GM19372 (cell line): Measurements from ENCODE around the gene MAGED2.
"Not testable (repeated sequence)": the region's sequence is repeated elsewhere in the genome, so short reads cannot be mapped to it uniquely, and the experiment has no call there.

ENCODE experiments used
- ATAC-seq: cut with Tn5 transposase; IDR thresholded peaks from one replicate; pipeline ENCODE4 v1.9.1; 2021; ENCODE audit warnings: mild to moderate bottlenecking, low read depth, moderate library complexity; ENCODE audit not compliant: unreplicated experiment

Gene MAGED2, protein sequence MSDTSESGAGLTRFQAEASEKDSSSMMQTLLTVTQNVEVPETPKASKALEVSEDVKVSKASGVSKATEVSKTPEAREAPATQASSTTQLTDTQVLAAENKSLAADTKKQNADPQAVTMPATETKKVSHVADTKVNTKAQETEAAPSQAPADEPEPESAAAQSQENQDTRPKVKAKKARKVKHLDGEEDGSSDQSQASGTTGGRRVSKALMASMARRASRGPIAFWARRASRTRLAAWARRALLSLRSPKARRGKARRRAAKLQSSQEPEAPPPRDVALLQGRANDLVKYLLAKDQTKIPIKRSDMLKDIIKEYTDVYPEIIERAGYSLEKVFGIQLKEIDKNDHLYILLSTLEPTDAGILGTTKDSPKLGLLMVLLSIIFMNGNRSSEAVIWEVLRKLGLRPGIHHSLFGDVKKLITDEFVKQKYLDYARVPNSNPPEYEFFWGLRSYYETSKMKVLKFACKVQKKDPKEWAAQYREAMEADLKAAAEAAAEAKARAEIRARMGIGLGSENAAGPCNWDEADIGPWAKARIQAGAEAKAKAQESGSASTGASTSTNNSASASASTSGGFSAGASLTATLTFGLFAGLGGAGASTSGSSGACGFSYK

DNA sequence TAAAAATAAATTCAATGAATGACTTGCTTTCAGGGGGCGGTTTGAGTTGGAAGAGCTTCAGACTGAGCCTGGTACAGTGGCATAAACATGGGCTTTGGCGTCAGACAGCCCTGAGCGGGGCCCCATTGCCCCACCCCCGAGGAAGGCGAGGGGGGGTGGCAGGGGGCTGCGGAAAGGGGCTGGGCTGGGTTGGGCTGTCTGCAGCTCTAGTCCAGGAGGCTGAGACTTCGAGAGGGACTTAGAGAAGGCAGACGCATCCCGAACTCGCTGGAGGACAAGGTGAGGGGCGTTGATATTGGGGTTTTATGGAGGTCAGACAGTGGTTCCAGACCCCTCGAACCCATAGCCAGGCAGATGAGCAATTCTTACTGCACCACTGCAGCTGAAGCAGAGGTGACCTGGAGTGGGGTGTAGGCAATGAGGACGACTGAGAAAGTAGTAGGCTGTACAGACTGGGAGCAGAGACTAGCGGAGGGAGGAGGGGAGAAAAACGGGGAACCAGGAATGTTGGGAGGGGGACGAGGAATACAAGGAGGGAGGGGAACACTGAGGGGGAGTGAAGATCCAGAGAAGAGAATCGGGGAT is at the start of gene MAGED2:
Gene MAGED2, plus strand, starts transcription at position 222 of the 585 bp plus-strand sequence. CDS start 1,587 bp downstream, outside the sequence.
- no peak for ATAC-seq

DNA sequence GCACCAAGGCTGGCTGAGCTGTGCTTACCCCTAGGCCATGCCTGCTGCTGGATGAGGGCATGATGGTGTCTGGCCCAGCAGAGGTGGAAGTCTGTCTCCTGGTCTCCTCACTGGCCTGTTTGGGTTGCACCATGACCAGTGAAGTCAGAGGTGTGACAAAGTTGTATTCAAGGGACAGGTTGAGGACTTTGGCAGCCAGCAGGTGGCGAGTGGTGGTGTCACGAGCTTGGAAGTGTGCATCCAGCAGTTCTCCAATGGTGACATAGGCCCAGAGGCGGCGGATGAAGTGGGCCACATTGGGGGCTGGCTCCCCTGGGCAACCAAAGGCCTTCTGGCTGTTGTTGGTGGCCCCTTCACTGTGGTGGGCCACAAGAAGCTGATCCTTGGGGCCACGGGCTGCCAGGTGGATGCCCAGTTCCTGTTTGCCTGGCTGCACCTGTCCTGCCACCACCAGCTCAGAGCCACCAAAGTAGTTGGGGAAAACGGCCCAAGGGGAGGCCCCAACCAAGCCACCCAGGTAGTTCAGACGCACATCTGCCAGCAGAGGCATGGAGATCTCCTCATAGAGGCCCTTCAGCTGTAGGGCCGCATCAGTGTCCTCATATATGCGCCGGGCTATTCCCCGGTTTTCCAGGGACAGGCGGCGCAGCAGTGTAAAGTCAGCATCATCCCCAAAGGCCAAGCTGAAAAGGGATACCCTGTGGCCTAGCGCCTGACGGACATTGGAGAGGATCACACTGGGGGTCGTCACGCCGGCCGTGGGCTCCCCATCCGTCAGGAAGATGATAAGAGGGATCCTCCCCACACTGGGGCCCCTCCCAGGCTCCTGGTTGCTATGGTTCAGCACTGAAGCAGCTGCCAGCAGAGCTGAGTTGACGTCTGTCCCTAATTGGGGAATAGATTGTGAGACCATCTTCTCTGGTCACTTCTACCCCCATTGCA is 49.2 kb upstream of the MAGED2 start:
- no peak for ATAC-seq

DNA sequence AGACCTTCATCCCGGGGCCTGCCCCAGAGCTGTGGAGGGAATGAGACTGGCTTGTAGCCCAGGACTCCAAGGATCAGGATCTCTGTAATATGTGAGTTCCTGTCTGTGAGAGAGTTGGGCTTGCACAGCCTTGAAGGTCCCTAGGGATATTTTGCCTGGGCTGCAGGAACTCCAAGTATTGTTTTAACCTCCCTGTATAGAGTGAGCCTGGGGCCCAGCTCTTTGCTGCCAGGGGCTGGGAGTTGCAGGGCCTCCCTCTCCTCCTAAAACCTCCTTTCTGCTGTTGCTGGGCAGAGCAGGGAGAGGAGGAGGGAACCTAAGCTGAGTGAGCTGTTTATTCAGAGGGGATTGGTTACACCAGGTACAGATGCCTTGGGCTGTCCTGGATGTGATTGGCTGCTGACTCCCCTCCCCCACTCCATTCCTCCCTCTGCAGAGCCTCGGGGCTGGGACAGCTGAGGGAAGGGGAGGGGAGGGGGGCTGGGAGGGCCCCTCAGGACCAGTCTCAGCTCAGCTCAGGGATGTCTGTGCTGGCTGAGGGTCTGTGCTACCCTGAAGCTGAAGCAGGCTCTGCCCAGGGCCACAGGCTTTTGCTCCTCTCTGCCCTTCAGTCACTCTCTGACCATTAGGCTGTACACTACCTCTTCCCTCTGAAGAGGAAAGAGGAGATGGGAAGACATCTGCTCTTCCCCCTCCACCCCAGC is 33.0 kb upstream of the MAGED2 start:
- not testable (repeated sequence) for ATAC-seq

DNA sequence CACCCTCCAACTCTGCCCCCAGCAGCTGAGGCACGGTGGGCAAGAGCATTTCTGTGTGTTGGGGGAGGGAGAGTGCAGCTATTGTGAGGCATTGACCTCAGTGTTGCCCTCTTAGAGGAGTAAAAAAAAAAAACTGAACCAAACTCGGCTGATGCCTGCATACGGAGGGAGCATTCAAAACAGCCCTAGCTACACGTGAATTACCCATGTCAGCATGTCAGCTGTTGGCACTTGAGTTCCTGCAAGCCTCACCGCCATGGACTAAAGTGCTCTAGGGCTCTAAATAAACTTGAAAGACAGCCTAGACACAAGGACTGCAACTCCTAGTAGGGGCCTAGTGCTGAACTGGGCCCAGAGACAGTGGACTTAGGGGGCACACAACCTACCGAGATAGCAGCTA is 31.5 kb upstream of the MAGED2 start:
- ATAC-seq: no peak

DNA sequence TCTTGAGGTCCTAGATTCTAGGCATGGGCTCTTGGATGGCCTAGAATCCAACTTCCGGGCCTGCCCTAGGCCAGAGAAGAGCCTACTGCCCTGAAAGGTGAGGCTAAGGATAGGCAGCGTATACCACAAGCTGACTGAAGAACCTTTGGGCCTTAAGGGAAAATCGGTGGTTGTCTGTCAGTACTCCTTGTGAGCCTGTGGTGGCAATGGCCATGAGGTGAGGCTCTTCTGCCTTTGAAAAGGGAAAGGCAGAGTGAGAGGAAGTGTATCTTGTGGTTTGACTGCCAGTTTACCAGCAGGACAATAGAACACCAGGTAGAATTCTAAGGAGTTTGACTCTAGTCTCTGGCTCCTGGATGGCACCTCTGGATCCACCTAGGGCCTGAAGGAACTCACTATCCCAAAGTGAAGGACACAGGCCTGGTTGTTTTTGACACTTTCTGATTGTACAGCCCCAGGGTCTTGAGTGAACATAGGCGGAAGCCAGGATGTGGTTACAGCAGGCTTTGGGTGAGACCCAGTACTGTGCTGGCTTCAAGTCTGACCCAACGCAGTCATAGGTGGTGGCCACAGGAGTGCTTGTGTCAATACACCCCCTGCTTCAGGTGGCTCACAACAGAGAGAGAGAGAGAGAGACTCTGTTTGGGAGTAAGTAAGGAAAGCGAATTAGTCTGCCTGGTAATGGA is 30.4 kb upstream of the MAGED2 start:
- no peak for ATAC-seq

DNA sequence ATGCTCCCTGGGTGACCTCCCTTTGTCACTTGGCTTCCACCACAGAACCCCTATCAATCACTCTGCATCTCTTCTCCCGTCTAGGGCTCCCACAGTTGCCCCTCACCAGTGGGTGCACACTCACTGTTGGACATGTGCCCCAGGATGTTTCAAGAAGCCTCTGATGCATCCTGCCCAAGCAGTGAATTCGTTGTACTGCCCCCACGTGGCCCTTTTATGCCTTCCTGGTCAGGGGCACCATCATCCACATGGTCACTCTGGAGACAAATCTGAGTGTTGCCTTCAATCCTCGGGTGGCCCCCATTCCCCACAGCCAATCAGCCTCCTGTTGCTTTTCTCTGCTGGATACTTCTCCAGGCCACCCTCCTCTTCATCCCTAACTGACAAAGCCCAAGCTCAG is 21.6 kb upstream of the MAGED2 start:
- no peak for ATAC-seq

DNA sequence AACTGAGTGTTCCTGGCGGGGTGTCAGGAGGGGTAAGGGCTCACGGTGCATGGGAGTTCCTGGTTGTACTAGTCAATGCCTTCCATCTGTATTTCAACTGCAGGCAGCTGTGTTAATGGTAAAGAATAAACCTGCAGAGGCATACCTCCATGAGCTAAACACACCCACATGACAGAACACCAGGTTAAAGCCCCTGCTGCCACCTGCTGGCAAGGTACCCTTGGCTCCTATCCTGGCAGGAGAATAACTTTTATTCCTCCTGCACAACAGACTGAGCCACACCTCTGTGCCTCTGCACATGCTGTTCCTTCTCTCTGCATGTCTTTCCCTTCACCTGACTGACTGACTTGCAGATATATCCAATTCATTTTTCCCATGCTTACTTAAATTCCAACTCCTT is 20.6 kb upstream of the MAGED2 start:
- ATAC-seq: no peak

DNA sequence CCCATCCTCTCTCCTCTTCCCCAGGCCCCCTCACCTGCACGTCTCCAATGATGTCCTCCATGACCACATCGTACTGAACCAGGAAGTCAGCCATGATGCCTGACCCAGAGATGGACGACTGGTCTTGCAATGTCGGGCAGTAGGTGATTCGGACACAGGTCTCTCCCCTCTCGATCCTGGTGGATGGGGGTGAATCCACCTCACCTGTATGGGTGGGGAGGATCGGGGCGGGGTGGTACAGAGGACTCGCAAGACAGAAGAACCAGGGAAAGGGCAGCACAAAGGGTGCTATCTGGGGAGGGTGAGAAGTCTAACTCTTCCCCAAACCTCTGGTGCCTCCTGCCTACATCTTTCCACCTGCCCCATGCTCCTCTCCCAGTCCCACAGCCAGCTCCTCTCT is 19.1 kb upstream of the MAGED2 start:
- ATAC-seq: no peak

DNA sequence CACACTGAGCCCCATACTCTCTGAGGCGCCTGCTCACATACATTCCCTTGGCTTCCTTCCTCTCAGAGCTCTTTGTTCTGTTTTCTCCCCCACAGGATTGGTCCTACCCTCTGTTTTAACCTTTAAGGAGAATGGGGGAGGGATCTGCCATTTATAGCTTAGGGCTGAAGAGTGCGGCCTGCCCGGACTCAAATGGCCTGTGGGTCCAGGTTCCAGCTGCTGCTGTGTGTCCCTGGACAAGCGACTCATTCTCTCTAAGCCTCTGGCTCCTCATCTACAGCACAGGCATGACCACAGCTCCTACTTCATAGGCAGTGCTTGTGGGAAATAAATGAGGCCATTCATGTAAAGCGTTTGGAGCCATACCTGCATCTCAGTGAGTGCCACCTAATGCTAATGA is 18.1 kb upstream of the MAGED2 start:
- not testable (repeated sequence) for ATAC-seq

DNA sequence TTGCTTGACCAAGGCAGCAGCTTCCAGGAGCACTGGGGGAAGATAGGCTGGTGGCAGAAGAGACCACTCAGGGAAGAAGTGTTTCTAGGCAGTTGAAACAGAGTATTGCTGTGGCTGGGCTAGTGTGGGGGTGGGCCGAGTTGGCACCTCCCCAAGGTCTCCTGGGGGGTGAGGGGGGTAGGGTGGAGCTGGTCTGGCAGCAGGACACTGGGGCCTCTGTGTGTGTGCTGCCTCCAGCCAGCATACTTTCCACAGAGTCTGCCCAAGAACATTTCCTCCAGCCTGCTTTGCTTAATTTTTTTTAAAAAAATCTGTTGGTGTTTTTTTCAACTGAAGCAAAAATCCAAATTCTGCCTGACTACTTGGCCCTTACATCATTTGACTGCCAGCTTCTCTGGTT is 13.5 kb upstream of the MAGED2 start:
- no peak for ATAC-seq

DNA sequence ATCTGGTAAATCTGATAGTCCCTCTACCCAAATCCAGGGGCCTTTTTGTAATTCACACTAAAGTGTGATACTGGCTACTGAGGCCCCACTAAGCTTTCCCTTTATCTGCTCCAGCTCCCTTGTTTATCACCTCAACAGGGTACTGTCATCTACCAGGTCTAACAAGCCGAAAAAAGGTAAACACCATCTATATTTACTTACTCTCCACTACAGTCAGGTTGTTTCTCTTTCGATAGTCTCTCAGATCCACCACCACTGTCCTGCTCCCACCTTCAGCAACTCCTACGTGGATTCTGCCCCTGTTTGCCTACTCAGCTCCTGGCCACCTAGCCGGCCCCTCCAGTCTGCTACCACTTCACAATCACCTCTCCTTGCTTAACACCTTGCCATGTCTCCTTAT is 12.8 kb upstream of the MAGED2 start:
- no peak for ATAC-seq

DNA sequence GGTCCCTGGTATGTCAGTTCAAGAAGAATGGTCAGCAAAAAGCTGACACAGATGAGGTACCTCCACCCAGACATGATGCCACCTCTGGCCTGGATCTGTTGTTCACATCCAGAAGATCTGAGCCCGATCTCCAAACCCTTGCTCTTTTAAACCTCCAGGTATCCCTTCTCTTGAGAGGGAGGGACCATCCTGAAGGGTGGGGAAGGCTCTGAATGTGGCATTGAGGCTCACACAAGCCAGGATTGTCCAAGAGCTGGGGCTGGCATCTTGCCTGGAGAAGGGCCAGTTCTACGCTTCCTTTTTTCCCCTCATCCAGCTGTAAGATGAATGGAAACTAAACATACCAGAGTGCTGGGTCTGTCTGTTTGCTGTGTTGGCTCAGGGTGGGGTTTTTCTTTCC is 9.4 kb upstream of the MAGED2 start, which contains the start of gene ITIH6:
Gene ITIH6, minus strand, starts transcription at position 119 of the 400 bp plus-strand sequence. Its CDS starts 45 bp downstream, at position 74.
- no peak for ATAC-seq

DNA sequence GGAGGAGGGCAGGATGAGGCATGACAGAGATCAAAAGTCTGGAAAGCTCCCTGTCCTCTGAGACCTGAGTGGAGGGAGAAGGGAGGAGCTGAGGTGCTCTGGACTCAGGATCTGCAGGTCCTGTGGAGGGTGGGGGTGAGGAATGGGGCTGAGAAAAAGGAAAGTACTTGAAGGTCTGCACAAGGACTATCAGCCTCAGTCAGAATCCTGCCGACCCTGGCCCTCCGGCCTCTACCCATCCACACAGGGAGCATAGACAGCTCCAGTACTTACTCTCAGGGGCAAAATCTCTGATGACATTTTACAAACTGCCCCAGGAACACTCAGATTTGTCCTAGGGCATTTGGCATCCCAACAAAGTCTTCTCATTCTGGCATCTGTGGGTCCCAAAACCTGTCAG is 8.5 kb upstream of the MAGED2 start:
- ATAC-seq: no peak

DNA sequence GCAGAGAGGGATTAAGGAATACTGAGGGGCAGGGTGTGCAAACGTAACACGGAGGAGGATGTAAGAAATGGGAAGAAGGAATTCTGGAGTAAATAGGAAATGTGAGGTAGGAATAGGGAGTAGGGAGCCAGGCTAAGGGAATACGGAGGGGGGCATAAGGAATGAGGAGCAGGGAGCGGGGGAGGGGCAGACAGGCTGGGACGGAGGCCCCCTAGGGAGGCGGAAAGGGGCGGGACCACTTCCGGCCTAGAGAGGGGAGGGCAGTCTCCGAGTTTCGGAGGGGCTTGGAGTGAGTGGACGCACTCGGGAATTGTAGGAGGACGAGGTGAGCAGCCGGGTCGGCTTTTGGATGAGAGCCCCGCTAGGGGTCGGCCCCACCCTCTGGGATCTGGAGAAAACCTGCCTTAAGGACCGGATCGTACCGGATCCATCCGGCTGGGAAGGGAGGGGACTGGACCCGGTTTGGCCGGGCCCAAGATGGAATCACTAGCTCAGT is 612 bp downstream of the MAGED2 start:
- peak; percentile 29 for ATAC-seq

DNA sequence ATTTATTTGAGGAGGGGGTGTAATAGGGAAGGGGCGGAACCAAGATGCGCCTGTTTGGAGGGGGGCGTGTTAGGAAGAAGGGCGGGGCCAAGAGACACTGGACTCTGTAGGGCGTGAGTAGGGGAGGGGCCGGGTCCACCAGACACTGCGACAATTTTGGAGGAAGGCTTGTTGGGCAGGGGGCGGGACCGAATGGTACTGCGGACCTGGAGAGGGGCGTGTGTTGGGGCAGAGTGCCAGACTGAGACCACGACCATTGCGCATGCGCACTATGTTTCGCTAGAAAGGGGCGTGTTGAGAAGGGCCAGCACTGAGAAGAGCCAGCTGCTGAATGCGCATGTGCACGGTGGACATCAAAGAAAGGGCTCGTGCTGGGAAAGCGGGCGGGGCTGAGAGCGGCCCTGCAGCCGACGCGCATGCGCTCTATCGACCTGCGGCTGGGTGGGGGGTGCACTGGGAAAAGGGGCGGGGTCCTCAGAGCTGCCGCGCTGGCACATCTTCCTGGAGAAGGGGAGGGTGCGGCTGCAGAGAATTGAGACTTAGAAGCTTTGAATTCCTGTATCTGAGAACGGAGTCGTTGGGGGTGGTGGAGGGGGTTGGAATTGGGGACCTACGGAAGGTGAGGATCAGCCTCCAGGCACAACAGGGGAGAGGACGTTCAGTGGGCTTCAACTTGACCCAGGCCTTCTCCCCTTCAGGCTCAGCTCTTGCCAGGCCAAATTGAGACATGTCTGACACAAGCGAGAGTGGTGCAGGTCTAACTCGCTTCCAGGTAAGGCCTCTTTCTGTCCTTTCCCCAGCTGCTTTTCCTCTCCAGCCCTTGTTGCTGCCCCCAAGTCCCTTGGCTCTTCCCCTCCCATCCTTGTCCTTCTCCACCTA is 1.3 kb downstream of the MAGED2 start:
- ATAC-seq: peak; percentile 85

DNA sequence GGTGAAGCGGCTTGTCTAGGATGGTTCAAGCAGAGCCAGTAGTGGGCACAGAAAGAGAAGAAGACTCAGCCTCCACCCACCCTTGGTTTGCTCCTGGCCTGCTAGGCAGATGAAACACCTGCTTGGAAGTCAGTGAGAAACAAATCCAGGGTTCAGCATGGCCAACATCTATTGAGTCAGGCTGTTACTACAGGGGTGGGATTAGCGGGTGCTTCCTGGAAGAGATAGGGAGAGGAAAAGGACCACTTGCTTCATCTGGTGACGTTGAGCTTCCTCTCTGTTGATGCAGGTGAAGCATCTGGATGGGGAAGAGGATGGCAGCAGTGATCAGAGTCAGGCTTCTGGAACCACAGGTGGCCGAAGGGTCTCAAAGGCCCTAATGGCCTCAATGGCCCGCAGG is 3.0 kb downstream of the MAGED2 start:
- no peak for ATAC-seq

DNA sequence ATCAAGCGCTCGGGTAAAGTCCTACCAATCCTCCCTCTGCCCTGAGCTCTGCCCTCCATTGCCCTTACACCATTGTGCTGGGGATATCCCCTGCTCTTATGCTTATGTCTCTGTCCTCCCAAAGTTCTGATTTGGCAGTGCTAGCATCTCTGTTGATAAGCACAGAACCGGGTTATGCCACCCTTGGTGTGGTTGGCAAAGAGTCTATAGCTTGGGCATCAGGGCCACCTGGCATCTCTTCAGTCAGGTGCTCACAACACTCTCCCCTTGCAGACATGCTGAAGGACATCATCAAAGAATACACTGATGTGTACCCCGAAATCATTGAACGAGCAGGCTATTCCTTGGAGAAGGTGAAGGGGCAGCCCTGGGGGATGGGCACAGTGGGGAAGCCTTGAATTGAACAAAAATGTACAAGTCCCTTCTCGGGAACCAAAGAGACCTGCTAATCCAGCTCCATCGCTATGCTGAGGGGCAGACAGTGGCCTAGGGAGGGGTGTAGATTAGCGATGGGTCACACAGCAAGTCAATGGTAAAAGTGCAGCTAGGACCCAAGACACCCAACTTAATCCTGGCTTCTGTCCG is 3.8 kb downstream of the MAGED2 start:
- no peak for ATAC-seq

DNA sequence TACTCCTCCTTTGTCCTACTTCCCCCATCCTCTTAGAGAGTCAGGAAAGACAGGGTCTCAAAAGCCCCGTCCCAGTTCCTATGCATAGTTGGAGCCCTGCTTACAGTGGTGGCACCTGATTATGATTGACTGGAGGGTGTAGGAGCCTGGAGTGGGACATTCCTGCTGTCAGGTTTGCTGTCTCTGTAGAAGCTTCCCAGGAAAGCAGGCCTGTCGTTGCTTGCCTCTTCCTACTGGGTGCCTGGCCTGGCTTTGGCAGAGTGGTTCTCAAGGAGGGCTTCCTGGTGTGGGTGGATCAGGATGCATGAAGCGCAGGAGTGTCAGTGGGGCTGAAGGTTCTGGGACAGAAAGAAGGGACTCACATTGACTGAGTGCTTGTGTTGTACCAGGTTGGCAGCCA is 4.8 kb downstream of the MAGED2 start:
- no peak for ATAC-seq
